NB4 (cell line): ENCODE results near the gene MROH7.

Experiments used
- DNase-seq: peaks from one replicate; pipeline ENCODE4 v3.0.0; 2010; ENCODE audit warnings: low read depth
- H3K4me3 ChIP-seq: one replicate; pipeline ENCODE4 v1.5.1; 2011; ENCODE audit warnings: mild to moderate bottlenecking, low read depth, low read length, moderate library complexity
- CTCF ChIP-seq: IDR thresholded peaks from one replicate; pipeline ENCODE4 v1.5.1; 2012; ENCODE audit warnings: low read depth, low read length
- MAX ChIP-seq: IDR thresholded peaks from 2 replicates; pipeline ENCODE4 v1.6.1; 2011; ENCODE audit warnings: low read depth, low read length
- MYC ChIP-seq: IDR thresholded peaks from 2 replicates; pipeline ENCODE4 v1.6.1; 2011; ENCODE audit warnings: low read depth, low read length
- POLR2A ChIP-seq: IDR thresholded peaks from 2 replicates; pipeline ENCODE4 v1.6.1; 2011; ENCODE audit warnings: mild to moderate bottlenecking; ENCODE audit not compliant: insufficient read length; ENCODE audit errors: extremely low read depth

Gene MROH7

GRCh38 chr1:54603241-54603640, 38.3 kb upstream of the MROH7 start:
- no peak for DNase-seq
- TF ChIP-seq CTCF (no peak), MYC (no peak), POLR2A (no peak), MAX (no peak)
- H3K4me3 ChIP-seq, result no peak overlapping the region

- H3K4me3 ChIP-seq, result no peak overlapping the region
- no peak for TF ChIP-seq MYC
- no peak for TF ChIP-seq CTCF
- TF ChIP-seq MAX, result no peak
- TF ChIP-seq POLR2A, result no peak
- DNase-seq, result no peak
Observed at GRCh38 chr1:54604051-54604450, 37.5 kb upstream of the MROH7 start.

GRCh38 chr1:54604572-54605370, 36.8 kb upstream of the MROH7 start:
- DNase-seq, result peak; percentile 67
- TF ChIP-seq MYC (peak; percentile 45), POLR2A (no peak), CTCF (no peak), MAX (peak; percentile 60)
- H3K4me3 ChIP-seq, result no peak overlapping the region

- no peak overlapping the region for H3K4me3 ChIP-seq
- TF ChIP-seq MYC (no peak), POLR2A (no peak), MAX (0 out of 2 replicates have a peak, but pooled peaks have one; percentile 31), CTCF (no peak)
- no peak for DNase-seq
Observed at GRCh38 chr1:54606096-54606989, 35.2 kb upstream of the MROH7 start.

- no peak for DNase-seq
- no peak for TF ChIP-seq CTCF
- no peak for TF ChIP-seq MYC
- no peak for TF ChIP-seq MAX
- TF ChIP-seq POLR2A, result no peak
- no peak overlapping the region for H3K4me3 ChIP-seq
Observed at GRCh38 chr1:54606990-54607325, 34.6 kb upstream of the MROH7 start.
